PC-9 (cell line): ENCODE data around the gene CCR7. TPM values are rescaled to one million over a fixed set of nuclear protein-coding genes. Genes with fewer than 3 reads are reported as not detected.
A peak's percentile ranks its signal among the peaks of the same experiment; 100 is the strongest.

Experiments
- BruUV-seq: library from RNA; stranded (reverse); fragments of 400-500 nt; replicated peaks from 2 replicates; lab custom pipeline; 2021; lab: Mats Ljungman, UMichigan
- CTCF ChIA-PET: fragments of 300-600 bp; sonication (Branson Sonifier 250); formaldehyde crosslinking; loops from one replicate; lab custom pipeline; 2022; ENCODE audit warnings: antibody characterized with exemption; lab: Charles Lee
- POLR2A ChIA-PET: fragments of 300-600 bp; sonication (Branson Sonifier 250); formaldehyde crosslinking; loops from one replicate; lab custom pipeline; 2022; ENCODE audit warnings: antibody characterized with exemption; ENCODE audit not compliant: unreplicated experiment; lab: Charles Lee
- DNase-seq, 2 experiments: peaks; one replicate each; pipeline versions ENCODE4 v3.0.0 to v3.0.0-alpha.2; 2015 to 2022; ENCODE audit warnings: mixed read lengths in 1 of 2
- H2AFZ ChIP-seq: fragments of 200-600 bp; sonication (generic); 2 replicates; pipeline ENCODE4 v1.8.1; 2017; ENCODE audit warnings: antibody characterized with exemption
- H3F3A ChIP-seq: fragments of 200-600 bp; sonication (generic); 2 replicates; pipeline ENCODE4 v1.8.1; 2017; ENCODE audit warnings: antibody characterized with exemption, mild to moderate bottlenecking, low read depth; ENCODE audit not compliant: insufficient read depth
- H3K27ac ChIP-seq: fragments of 200-600 bp; sonication (generic); 2 replicates; pipeline ENCODE4 v1.6.1; 2016; ENCODE audit warnings: mixed run types
- H3K27me3 ChIP-seq: fragments of 200-600 bp; sonication (generic); 2 replicates; pipeline ENCODE4 v1.6.1; 2016; ENCODE audit warnings: low read depth, mixed run types; ENCODE audit not compliant: insufficient read depth
- H3K36me3 ChIP-seq: fragments of 200-600 bp; sonication (generic); 2 replicates; pipeline ENCODE4 v1.6.1; 2016; ENCODE audit warnings: low read depth, mixed run types
- H3K4me1 ChIP-seq: fragments of 200-600 bp; sonication (generic); replicated peaks from 2 replicates; pipeline ENCODE4 v1.6.1; 2016; ENCODE audit warnings: mixed run types; ENCODE audit not compliant: insufficient read depth
- H3K4me2 ChIP-seq: fragments of 200-600 bp; sonication (generic); 2 replicates; pipeline ENCODE4 v1.6.1; 2017; ENCODE audit warnings: mixed run types
- H3K4me3 ChIP-seq: fragments of 200-600 bp; sonication (generic); 2 replicates; pipeline ENCODE4 v1.6.1; 2016; ENCODE audit warnings: mixed run types
- H3K79me2 ChIP-seq: fragments of 200-600 bp; sonication (generic); 2 replicates; pipeline ENCODE4 v1.6.1; 2017; ENCODE audit warnings: low read depth, mixed run types
- H3K9me2 ChIP-seq: fragments of 200-600 bp; sonication (generic); 2 replicates; pipeline ENCODE4 v1.8.1; 2017; ENCODE audit warnings: mild to moderate bottlenecking; ENCODE audit not compliant: insufficient read depth
- H3K9me3 ChIP-seq: fragments of 200-600 bp; sonication (generic); 2 replicates; pipeline ENCODE4 v1.8.1; 2016; ENCODE audit warnings: low read depth; ENCODE audit not compliant: insufficient read depth
- H4K20me1 ChIP-seq: fragments of 200-600 bp; sonication (generic); 2 replicates; pipeline ENCODE4 v1.8.1; 2017; ENCODE audit not compliant: insufficient read depth
- EZH2 ChIP-seq: fragments of 200-600 bp; sonication (generic); IDR thresholded peaks from 2 replicates; pipeline ENCODE4 v1.8.0; 2017; ENCODE audit warnings: antibody characterized with exemption, low read depth
- intact Hi-C: fragments of 100-400 bp; cut with micrococcal nuclease; formaldehyde crosslinking; loops from one replicate; pipeline ENCODE4 v1.10.0; 2022; ENCODE audit not compliant: unreplicated experiment
- total RNA-seq: library from RNA; stranded (reverse); gene quantifications from 2 replicates; pipeline ENCODE4 v1.2.3, GENCODE V29; 2021
- TF ChIP-seq, protein P1 (sequence below): fragments of 200-600 bp; sonication (generic); conservative IDR thresholded peaks from 2 replicates; pipeline ENCODE4 v1.6.1; 2017; ENCODE audit warnings: mixed run types, antibody characterized with exemption, mild to moderate bottlenecking, moderate library complexity

Gene CCR7
- total RNA-seq, 1 experiment from 2014 or later: not detected

GRCh38 chr17:40522961-40523310, 42.3 kb downstream of the CCR7 start:
- H3K27me3 ChIP-seq: no peaks in the 10 kb centered on the region
- peaks cover 50% of the 10 kb centered on the region for H3F3A ChIP-seq
- intact Hi-C loops: no loop called here
- H3K79me2 ChIP-seq: no peaks in the 10 kb centered on the region
- H3K27ac ChIP-seq: peak overlapping the region; percentile 81
- no peak overlapping the region for H2AFZ ChIP-seq
- no peak overlapping the region for H3K4me3 ChIP-seq
- no peak for TF ChIP-seq EZH2
- TF ChIP-seq, protein P1, sequence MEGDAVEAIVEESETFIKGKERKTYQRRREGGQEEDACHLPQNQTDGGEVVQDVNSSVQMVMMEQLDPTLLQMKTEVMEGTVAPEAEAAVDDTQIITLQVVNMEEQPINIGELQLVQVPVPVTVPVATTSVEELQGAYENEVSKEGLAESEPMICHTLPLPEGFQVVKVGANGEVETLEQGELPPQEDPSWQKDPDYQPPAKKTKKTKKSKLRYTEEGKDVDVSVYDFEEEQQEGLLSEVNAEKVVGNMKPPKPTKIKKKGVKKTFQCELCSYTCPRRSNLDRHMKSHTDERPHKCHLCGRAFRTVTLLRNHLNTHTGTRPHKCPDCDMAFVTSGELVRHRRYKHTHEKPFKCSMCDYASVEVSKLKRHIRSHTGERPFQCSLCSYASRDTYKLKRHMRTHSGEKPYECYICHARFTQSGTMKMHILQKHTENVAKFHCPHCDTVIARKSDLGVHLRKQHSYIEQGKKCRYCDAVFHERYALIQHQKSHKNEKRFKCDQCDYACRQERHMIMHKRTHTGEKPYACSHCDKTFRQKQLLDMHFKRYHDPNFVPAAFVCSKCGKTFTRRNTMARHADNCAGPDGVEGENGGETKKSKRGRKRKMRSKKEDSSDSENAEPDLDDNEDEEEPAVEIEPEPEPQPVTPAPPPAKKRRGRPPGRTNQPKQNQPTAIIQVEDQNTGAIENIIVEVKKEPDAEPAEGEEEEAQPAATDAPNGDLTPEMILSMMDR: no peak
- BruUV-seq: no TSS peak
- H3K9me3 ChIP-seq: peaks cover 8% of the 10 kb centered on the region
- H3K9me2 ChIP-seq: no peaks in the 10 kb centered on the region
- H3K36me3 ChIP-seq: no peaks in the 10 kb centered on the region
- CTCF ChIA-PET: interaction anchor here (0.7 to 1.6 kb wide), 2 partner anchors 10 to 973 kb away, joined by 11 to 13 read pairs; no protein-coding TSS in a partner anchor
- peak overlapping the region; percentile 26 for H3K4me2 ChIP-seq
- peaks cover 57% of the 10 kb centered on the region for H3K4me1 ChIP-seq
- POLR2A ChIA-PET: interaction anchor here (0.6 to 1.2 kb wide), 2 partner anchors 33 to 36 kb away, joined by 9 read pairs; no protein-coding TSS in a partner anchor
- no peaks in the 10 kb centered on the region for H4K20me1 ChIP-seq
- DNase-seq: peak in 1 of 2 experiments; percentile 32

DNA sequence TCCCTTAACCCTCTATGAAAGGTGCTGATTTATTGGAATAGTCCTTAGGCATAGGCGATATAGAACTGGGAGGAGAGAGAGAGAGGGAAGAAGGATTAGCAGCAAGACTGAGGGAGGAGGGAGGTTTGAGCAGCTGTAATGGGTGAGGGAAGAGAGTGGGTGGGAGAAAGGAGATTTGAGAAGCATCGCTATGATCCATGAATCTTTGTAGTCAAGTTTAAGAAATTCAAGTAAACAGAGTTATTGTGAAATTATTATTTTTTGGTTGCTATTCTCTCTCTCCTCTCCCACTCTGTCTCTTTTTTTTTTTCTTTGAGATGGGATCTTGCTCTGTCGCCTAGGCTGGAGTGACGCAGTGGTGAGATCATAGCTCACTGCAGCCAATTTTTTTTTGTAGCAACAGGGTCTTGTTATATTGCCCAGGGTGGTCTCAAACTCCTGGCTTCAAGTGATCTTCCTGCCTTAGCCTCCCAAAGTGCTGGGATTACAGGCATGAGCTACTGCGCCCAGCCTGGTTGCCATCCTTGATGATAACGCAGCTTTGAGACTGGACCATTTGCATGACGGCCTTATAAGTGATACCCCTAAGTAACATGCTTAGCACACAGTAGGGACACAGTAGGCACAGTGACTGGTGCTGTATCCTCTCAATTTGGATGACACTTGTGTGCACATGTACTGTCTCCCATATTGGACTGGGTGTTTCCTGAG, 42.9 kb downstream of the CCR7 start:
- Histone ChIP-seq H3K27me3 (no peaks in the 10 kb centered on the region), H3K79me2 (no peaks in the 10 kb centered on the region), H3K9me2 (no peaks in the 10 kb centered on the region), H3K4me1 (peaks cover 62% of the 10 kb centered on the region), H3K27ac (peak overlapping the region; percentile 81), H3K36me3 (no peaks in the 10 kb centered on the region), H3F3A (peaks cover 55% of the 10 kb centered on the region), H3K4me3 (no peak overlapping the region), H3K9me3 (peaks cover 8% of the 10 kb centered on the region), H2AFZ (no peak overlapping the region), H4K20me1 (no peaks in the 10 kb centered on the region), H3K4me2 (peak overlapping the region; percentile 26)
- TSS peak; percentile 32 for BruUV-seq
- intact Hi-C loops: no loop called here
- POLR2A ChIA-PET: interaction anchor here (0.6 to 1.2 kb wide), 3 partner anchors 21 to 36 kb away, joined by 7 to 9 read pairs (median 9); partner anchors contain the start of gene TNS4
- DNase-seq: peak in 1 of 2 experiments; percentile 28
- TF ChIP-seq, protein P1: no peak
- CTCF ChIA-PET: interaction anchor here (0.7 to 1.6 kb wide), 3 partner anchors 11 to 974 kb away, joined by 3 to 13 read pairs (median 11); no protein-coding TSS in a partner anchor

DNA sequence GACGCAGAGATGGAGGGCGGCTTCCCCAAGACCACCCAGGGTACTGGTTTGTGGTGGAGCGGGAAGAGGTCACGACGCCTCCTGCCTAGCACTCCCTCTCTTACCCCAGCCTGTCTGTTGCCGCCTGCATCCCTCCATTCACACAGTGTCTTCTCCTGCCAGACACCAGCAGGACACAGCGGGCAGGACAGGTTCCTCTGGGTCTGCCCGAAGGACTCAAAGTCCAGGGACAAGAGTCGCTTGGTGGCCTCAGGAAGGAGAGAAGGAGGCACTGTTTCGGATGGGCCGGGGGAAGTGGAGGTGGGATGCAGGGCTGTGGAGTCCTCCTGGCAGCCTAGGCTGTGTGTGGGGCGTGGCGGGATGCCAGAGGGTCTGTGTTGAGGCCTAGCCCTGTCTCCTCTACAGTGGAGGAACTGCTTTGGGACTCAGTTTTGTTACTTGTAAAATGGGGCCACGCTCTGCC, 44.2 kb downstream of the CCR7 start:
- H3F3A ChIP-seq: peaks cover 69% of the 10 kb centered on the region
- H3K9me3 ChIP-seq: peaks cover 7% of the 10 kb centered on the region
- CTCF ChIA-PET: interaction anchor here (0.6 kb wide), 1 partner anchor 45 kb away, joined by 3 read pairs; no protein-coding TSS in a partner anchor
- H3K9me2 ChIP-seq: no peaks in the 10 kb centered on the region
- no peaks in the 10 kb centered on the region for H4K20me1 ChIP-seq
- peaks cover 76% of the 10 kb centered on the region for H3K4me1 ChIP-seq
- H3K79me2 ChIP-seq: no peaks in the 10 kb centered on the region
- no peak for DNase-seq
- no peak overlapping the region for H2AFZ ChIP-seq
- H3K27me3 ChIP-seq: no peaks in the 10 kb centered on the region
- intact Hi-C loops: loop anchor here (1.0 kb wide), 1 partner anchor 35 kb away; no protein-coding TSS in a partner anchor
- TSS peak; percentile 51 for BruUV-seq
- POLR2A ChIA-PET: interaction anchor here (0.6 to 0.8 kb wide), 3 partner anchors 21 to 35 kb away, joined by 3 to 6 read pairs (median 4); no protein-coding TSS in a partner anchor
- H3K36me3 ChIP-seq: no peaks in the 10 kb centered on the region
- peak overlapping the region; percentile 50 for H3K4me2 ChIP-seq
- no peak for TF ChIP-seq EZH2
- TF ChIP-seq, protein P1: no peak
- no peak overlapping the region for H3K4me3 ChIP-seq
- H3K27ac ChIP-seq: peak overlapping the region; percentile 81
